AG09319 (cell line): Measurements from ENCODE around the gene HMSD.

Experiments used
- DNase-seq: peaks from one replicate; pipeline ENCODE4 v3.0.0-alpha.2; 2010; ENCODE audit warnings: low read depth; ENCODE audit errors: extremely low read depth
- TF ChIP-seq, protein P1 (sequence below): IDR thresholded peaks from 2 replicates; pipeline ENCODE4 v1.5.1; 2011; ENCODE audit warnings: low read depth, mild to moderate bottlenecking, inconsistent platforms, low read length, moderate library complexity

HMSD gene

DNA sequence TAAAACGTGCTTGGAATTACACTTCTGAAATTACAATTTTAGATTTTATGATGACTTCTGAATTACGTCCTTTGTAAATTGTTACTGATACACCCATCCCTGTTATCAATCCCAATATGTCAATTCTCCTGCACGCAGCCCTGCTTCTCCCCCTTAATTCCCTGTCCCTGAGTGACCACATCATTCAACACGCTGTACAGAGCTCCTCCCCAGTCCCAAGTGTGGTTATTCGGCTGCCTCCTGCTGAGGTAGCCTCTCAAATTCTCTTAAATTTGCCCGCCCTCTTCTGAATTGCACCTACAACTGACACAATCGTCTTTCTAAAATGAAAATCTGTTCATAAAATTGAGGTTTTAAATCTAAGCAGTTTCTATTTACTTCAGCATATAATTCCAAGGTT, 30.9 kb downstream of the HMSD start:
- no peak for DNase-seq
- TF ChIP-seq, protein P1, sequence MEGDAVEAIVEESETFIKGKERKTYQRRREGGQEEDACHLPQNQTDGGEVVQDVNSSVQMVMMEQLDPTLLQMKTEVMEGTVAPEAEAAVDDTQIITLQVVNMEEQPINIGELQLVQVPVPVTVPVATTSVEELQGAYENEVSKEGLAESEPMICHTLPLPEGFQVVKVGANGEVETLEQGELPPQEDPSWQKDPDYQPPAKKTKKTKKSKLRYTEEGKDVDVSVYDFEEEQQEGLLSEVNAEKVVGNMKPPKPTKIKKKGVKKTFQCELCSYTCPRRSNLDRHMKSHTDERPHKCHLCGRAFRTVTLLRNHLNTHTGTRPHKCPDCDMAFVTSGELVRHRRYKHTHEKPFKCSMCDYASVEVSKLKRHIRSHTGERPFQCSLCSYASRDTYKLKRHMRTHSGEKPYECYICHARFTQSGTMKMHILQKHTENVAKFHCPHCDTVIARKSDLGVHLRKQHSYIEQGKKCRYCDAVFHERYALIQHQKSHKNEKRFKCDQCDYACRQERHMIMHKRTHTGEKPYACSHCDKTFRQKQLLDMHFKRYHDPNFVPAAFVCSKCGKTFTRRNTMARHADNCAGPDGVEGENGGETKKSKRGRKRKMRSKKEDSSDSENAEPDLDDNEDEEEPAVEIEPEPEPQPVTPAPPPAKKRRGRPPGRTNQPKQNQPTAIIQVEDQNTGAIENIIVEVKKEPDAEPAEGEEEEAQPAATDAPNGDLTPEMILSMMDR: no peak

DNA sequence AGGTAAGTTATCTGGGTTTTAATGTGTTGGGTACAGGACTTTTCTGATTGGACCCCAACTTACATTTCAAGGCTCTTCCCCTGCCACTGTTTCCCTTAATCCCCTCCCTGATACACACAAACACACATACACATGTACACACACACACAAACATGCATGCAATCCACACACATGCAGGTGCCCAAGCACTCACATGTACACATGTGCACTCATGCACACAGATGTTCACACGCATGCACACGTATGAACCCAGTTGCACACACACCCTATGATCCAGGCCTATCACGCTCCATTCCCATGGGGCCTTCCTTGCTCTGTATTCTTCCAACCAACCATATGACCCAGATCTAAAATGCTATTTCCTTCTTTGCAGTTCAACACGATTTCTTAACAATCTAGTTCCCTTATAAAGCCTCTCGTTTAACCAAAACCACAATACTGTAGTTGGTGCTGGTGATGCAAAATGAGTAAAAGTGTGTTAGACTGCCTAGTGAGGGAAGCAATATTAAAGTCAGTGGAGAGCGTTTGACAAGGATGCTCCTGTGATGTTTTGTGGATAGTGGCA, 31.9 kb downstream of the HMSD start:
- TF ChIP-seq, protein P1: no peak
- DNase-seq: no peak

DNA sequence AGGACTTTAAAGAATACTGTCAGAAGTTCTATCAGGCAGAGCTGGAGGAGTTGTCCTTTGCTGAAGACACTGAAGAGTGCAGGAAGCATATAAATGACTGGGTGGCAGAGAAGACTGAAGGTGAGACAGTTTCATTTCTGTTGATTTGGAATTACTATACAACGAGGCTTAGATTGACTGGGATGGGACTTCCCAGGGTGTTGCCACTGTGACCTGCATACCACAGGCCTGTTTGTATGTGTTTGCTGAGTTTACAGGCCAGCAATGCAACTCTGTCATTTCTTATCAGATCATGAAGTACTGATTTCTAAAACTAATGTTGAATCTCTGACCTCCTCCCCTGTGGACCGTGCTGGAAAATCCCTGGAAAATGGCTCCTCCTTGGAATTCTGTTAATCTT, 32.6 kb downstream of the HMSD start:
- TF ChIP-seq, protein P1: no peak
- no peak for DNase-seq

DNA sequence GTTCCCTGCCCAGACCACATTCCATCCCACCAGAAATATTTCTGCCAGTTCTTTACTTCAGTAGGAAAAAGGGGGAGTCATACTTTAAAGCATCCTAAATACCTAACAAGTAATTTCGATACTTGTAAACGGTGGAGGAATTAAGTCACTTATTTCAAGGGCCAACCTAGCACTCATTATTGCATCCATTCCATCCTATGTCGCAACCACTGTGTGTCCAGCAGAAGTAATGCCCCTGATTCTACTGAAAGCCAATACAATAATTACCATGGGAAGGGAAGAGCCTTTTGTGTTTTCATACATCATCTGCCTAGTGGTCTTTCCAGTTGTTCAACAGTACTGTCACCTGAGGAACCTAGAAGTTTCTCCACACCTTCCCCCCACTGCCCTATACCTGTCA, 33.3 kb downstream of the HMSD start:
- DNase-seq: no peak
- TF ChIP-seq, protein P1: no peak

DNA sequence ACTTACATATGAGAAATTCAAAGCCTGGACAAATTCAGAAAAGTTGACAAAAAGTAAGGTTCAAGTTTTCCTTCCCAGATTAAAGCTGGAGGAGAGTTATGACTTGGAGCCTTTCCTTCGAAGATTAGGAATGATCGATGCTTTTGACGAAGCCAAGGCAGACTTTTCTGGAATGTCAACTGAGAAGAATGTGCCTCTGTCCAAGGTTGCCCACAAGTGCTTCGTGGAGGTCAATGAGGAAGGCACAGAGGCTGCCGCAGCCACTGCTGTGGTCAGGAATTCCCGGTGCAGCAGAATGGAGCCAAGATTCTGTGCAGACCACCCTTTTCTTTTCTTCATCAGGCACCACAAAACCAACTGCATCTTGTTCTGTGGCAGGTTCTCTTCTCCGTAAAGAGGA, 37.8 kb downstream of the HMSD start:
- TF ChIP-seq, protein P1: no peak

DNA sequence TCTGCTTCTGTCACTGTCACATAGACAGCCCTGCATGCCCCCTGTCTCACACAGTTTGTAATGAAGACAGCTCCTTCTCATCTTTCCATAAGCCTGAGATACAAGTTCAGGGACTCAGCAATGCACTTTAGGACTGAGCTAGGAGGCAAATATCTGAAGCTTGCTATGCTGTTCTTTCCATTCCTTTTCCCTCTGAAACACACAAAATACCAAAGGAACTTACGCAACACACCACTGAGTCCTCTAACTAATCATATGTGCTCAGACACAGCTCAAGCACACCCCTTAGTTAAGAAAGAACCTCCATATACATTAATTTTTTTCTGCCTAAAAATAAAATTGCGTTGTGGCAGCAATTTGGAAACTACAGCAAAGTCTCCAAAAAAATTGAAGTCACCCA, 38.6 kb downstream of the HMSD start:
- TF ChIP-seq, protein P1: no peak
- no peak for DNase-seq

More for the DNA sequence above, 37.8 kb downstream of the HMSD start:
- DNase-seq: no peak

DNA sequence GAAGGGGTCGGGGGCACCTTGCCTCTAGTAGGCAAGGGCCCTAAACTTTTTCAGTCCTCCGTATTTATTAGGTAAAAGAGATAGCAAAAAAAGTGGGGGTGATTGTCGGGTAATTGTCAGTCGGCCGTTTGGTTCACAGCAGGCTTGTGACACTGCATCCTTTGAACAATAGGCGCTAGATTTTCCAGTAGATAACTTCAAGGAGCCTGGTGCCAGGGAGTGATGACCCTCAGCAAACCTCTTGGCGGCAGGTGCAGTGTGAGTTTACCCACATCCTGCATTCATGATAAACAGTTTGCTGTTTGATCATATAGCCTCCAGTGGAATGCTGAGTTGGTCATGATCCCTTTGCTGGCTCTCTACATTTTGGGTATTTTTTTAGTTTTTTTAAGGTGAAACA, 43.6 kb downstream of the HMSD start:
- DNase-seq: no peak
- TF ChIP-seq, protein P1: no peak
